H9 (cell line): Measurements from ENCODE around the gene ZSCAN25. TPM values are rescaled to one million over a fixed set of nuclear protein-coding genes. Genes with fewer than 3 reads are reported as not detected.

Experiments used
- DNase-seq: peaks from one replicate; pipeline ENCODE4 v3.0.0-alpha.2; 2017
- H2AFZ ChIP-seq: one replicate; pipeline ENCODE4 v1.6.1; 2013; ENCODE audit warnings: mild to moderate bottlenecking, low read length, control low read depth, moderate library complexity
- H2AK5ac ChIP-seq: 2 replicates; pipeline ENCODE4 v1.6.1; 2013; ENCODE audit warnings: low read length, control low read depth, mixed read lengths; ENCODE audit not compliant: insufficient read length
- H2BK120ac ChIP-seq: one replicate; pipeline ENCODE4 v1.6.1; 2013; ENCODE audit warnings: low read depth, mild to moderate bottlenecking, low read length, control low read depth, inconsistent platforms; ENCODE audit not compliant: poor library complexity, severe bottlenecking
- H2BK12ac ChIP-seq: 2 replicates; pipeline ENCODE4 v1.6.1; 2013; ENCODE audit warnings: low read length, control low read depth, mixed read lengths, low read depth; ENCODE audit not compliant: insufficient read length
- H2BK15ac ChIP-seq: 2 replicates; pipeline ENCODE4 v1.6.1; 2013; ENCODE audit warnings: low read depth, low read length, control low read depth
- H2BK20ac ChIP-seq: one replicate; pipeline ENCODE4 v1.6.1; 2013; ENCODE audit warnings: low read depth, mild to moderate bottlenecking, low read length, control low read depth, inconsistent platforms; ENCODE audit not compliant: poor library complexity, severe bottlenecking
- H2BK5ac ChIP-seq: 2 replicates; pipeline ENCODE4 v1.6.1; 2013; ENCODE audit warnings: low read length, control low read depth, mixed read lengths; ENCODE audit not compliant: insufficient read length
- H3K14ac ChIP-seq: 2 replicates; pipeline ENCODE4 v1.6.1; 2013; ENCODE audit warnings: low read length, control low read depth; ENCODE audit not compliant: insufficient read depth
- H3K18ac ChIP-seq: 2 replicates; pipeline ENCODE4 v1.6.1; 2013; ENCODE audit warnings: low read depth, mild to moderate bottlenecking, mixed read lengths, low read length, control low read depth; ENCODE audit not compliant: insufficient read length
- H3K23ac ChIP-seq: 2 replicates; pipeline ENCODE4 v1.6.1; 2013; ENCODE audit warnings: low read length, control low read depth, mixed read lengths, low read depth; ENCODE audit not compliant: insufficient read length
- H3K23me2 ChIP-seq: 2 replicates; pipeline ENCODE4 v1.6.1; 2013; ENCODE audit warnings: low read depth, mild to moderate bottlenecking, mixed read lengths, low read length, control low read depth; ENCODE audit not compliant: insufficient read length, poor library complexity, severe bottlenecking
- H3K27ac ChIP-seq: 2 replicates; pipeline ENCODE4 v1.5.1; 2013; ENCODE audit warnings: low read length, control low read depth, mixed read lengths, low read depth; ENCODE audit not compliant: insufficient read length
- H3K27me3 ChIP-seq: 2 replicates; pipeline ENCODE4 v1.6.1; 2013; ENCODE audit warnings: low read length, control low read depth, inconsistent platforms; ENCODE audit not compliant: insufficient read depth
- H3K4ac ChIP-seq: 2 replicates; pipeline ENCODE4 v1.6.1; 2013; ENCODE audit warnings: low read depth, mild to moderate bottlenecking, control low read depth, inconsistent platforms, low read length, moderate library complexity
- H3K4me1 ChIP-seq: 2 replicates; pipeline ENCODE4 v1.6.1; 2013; ENCODE audit warnings: low read length, control low read depth, inconsistent platforms; ENCODE audit not compliant: insufficient read depth
- H3K4me2 ChIP-seq: 2 replicates; pipeline ENCODE4 v1.6.1; 2013; ENCODE audit warnings: low read length, control low read depth, mixed read lengths; ENCODE audit not compliant: insufficient read length, insufficient read depth
- H3K56ac ChIP-seq: 2 replicates; pipeline ENCODE4 v1.6.1; 2013; ENCODE audit warnings: low read depth, mild to moderate bottlenecking, mixed read lengths, low read length, control low read depth; ENCODE audit not compliant: insufficient read length
- H3K79me1 ChIP-seq: 2 replicates; pipeline ENCODE4 v1.6.1; 2013; ENCODE audit warnings: low read depth, mild to moderate bottlenecking, moderate library complexity, low read length, control low read depth, inconsistent platforms; ENCODE audit not compliant: insufficient read depth, poor library complexity, severe bottlenecking
- H3K79me2 ChIP-seq: 2 replicates; pipeline ENCODE4 v1.6.1; 2013; ENCODE audit warnings: low read length, control low read depth, inconsistent platforms; ENCODE audit not compliant: insufficient read depth
- H3K9ac ChIP-seq: 2 replicates; pipeline ENCODE4 v1.6.1; 2013; ENCODE audit warnings: low read length, control low read depth, mixed read lengths; ENCODE audit not compliant: insufficient read length; ENCODE audit errors: extremely low read depth
- H3K9me3 ChIP-seq: one replicate; pipeline ENCODE4 v1.6.1; 2013; ENCODE audit warnings: low read depth, low read length, inconsistent platforms; ENCODE audit not compliant: control insufficient read depth
- H3T11ph ChIP-seq: one replicate; pipeline ENCODE4 v1.6.1; 2013; ENCODE audit warnings: mild to moderate bottlenecking, low read length, control low read depth, inconsistent platforms
- H4K20me1 ChIP-seq: one replicate; pipeline ENCODE4 v1.6.1; 2013; ENCODE audit not compliant: control insufficient read depth, insufficient read length, insufficient read depth
- H4K5ac ChIP-seq: 2 replicates; pipeline ENCODE4 v1.6.1; 2013; ENCODE audit warnings: low read depth, mild to moderate bottlenecking, mixed read lengths, low read length, control low read depth; ENCODE audit not compliant: insufficient read length
- H4K8ac ChIP-seq: replicated peaks from 2 replicates; pipeline ENCODE4 v1.6.1; 2013; ENCODE audit warnings: low read length, control low read depth, mixed read lengths, low read depth; ENCODE audit not compliant: insufficient read length
- H4K91ac ChIP-seq: 2 replicates; pipeline ENCODE4 v1.6.1; 2013; ENCODE audit warnings: low read depth, mild to moderate bottlenecking, moderate library complexity, mixed read lengths, low read length, control low read depth; ENCODE audit not compliant: insufficient read length
- H3K27ac Mint-ChIP-seq, 3 experiments: 2 replicates in 2 of 3; 3 replicates in 1 of 3; pipeline ENCODE4 v1.8.0; 2020 to 2021; ENCODE audit warnings: mixed read lengths in 3 of 3, mild to moderate bottlenecking in 1 of 3, moderate library complexity in 1 of 3
- H3K27me3 Mint-ChIP-seq: 2 replicates; pipeline ENCODE4 v1.8.0; 2021; ENCODE audit warnings: low read depth, mild to moderate bottlenecking, moderate library complexity, mixed read lengths
- H3K36me3 Mint-ChIP-seq, 3 experiments: 2 replicates in 2 of 3; 3 replicates in 1 of 3; pipeline ENCODE4 v1.8.0; 2020 to 2021; ENCODE audit warnings: low read depth in 3 of 3, mixed read lengths in 3 of 3; ENCODE audit not compliant: insufficient read depth in 1 of 3
- H3K4me1 Mint-ChIP-seq, 2 experiments: 2 replicates each; pipeline ENCODE4 v1.8.0; 2020; ENCODE audit warnings: mixed read lengths in 2 of 2
- H3K4me3 Mint-ChIP-seq, 2 experiments: 2 replicates in 1 of 2; 3 replicates in 1 of 2; pipeline ENCODE4 v1.8.0; 2020 to 2021; ENCODE audit warnings: mild to moderate bottlenecking in 2 of 2, mixed read lengths in 2 of 2, moderate library complexity in 1 of 2
- H3K9me3 Mint-ChIP-seq, 2 experiments: 2 replicates in 1 of 2; 3 replicates in 1 of 2; pipeline ENCODE4 v1.8.0; 2020; ENCODE audit warnings: mild to moderate bottlenecking in 2 of 2, mixed read lengths in 2 of 2, moderate library complexity in 1 of 2
- WGBS: extraction: QIAGEN DNeasy Blood & Tissue Kit; methylation state at CpG from one replicate; pipeline ENCODE4 v1.1.7; 2013; ENCODE audit warnings: missing lambda C conversion rate, low lambda C conversion rate, mixed read lengths; ENCODE audit not compliant: insufficient read length; ENCODE audit errors: extremely low coverage; 5-methylcytosine and 5-hydroxymethylcytosine counted together
- total RNA-seq: library from RNA; stranded (reverse); gene quantifications from 2 replicates; pipeline ENCODE4 v1.2.1, GENCODE V29; 2021
- TF ChIP-seq, protein P1 (sequence below): fragments of 200-600 bp; sonication (generic); conservative IDR thresholded peaks from 3 replicates; pipeline ENCODE4 v1.8.0; 2021; ENCODE audit warnings: antibody characterized with exemption, mild to moderate bottlenecking

The ZSCAN25 gene
- total RNA-seq, 1 experiment from 2014 or later, result 21.3 TPM

DNA sequence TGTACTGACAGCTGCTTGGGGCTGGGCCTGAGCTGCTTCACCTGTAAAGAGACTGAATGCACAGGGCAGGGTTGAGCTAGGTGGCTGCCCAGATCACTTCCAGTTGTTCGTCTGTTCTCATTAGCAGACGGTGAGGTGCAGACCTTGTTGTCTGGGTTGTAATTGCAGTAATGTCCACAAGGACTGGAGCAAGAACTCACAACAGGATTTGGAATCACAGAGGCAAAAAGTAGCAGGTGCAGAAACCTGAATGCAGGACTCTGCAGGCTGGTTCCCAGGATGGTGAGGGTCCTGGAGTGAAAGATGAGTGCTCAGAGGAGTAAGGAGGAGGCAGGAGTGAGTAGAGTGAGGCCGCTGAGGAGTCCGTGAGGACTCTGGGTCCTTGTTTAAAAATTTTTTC is 9.2 kb downstream of the ZSCAN25 start:
- no peak overlapping the region for H3K18ac ChIP-seq
- H3K4me1 ChIP-seq, result no peaks in the 10 kb centered on the region
- TF ChIP-seq, protein P1, sequence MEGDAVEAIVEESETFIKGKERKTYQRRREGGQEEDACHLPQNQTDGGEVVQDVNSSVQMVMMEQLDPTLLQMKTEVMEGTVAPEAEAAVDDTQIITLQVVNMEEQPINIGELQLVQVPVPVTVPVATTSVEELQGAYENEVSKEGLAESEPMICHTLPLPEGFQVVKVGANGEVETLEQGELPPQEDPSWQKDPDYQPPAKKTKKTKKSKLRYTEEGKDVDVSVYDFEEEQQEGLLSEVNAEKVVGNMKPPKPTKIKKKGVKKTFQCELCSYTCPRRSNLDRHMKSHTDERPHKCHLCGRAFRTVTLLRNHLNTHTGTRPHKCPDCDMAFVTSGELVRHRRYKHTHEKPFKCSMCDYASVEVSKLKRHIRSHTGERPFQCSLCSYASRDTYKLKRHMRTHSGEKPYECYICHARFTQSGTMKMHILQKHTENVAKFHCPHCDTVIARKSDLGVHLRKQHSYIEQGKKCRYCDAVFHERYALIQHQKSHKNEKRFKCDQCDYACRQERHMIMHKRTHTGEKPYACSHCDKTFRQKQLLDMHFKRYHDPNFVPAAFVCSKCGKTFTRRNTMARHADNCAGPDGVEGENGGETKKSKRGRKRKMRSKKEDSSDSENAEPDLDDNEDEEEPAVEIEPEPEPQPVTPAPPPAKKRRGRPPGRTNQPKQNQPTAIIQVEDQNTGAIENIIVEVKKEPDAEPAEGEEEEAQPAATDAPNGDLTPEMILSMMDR, result no peak
- H4K8ac ChIP-seq, result no peak overlapping the region
- H3K9me3 ChIP-seq, result no peaks in the 10 kb centered on the region
- H3K79me1 ChIP-seq, result no peaks in the 10 kb centered on the region
- no peaks in the 10 kb centered on the region for H3K27me3 ChIP-seq
- H2BK120ac ChIP-seq, result no peak overlapping the region
- H3K56ac ChIP-seq, result no peak overlapping the region
- H2AFZ ChIP-seq, result no peak overlapping the region
- no peaks in the 10 kb centered on the region for H3K27me3 Mint-ChIP-seq
- H4K91ac ChIP-seq, result no peak overlapping the region
- DNase-seq, result no peak
- H3K27ac Mint-ChIP-seq, result no peak overlapping the region; a peak in 1 of 7 replicates
- no peak overlapping the region for H3K4me2 ChIP-seq
- no CpG with 5 or more reads among the region's 4 CpGs for WGBS
- H3K23ac ChIP-seq, result no peak overlapping the region
- no peaks in the 10 kb centered on the region for H3K9me3 Mint-ChIP-seq
- no peak overlapping the region for H3K4ac ChIP-seq
- H3K4me1 Mint-ChIP-seq, result peaks cover 24 to 27% of the 10 kb centered on the region in 2 experiments
- H3K23me2 ChIP-seq, result no peaks in the 10 kb centered on the region
- H3K79me2 ChIP-seq, result no peaks in the 10 kb centered on the region
- H2AK5ac ChIP-seq, result no peak overlapping the region
- no peak overlapping the region for H3K14ac ChIP-seq
- no peak overlapping the region for H3K9ac ChIP-seq
- no peak overlapping the region for H2BK20ac ChIP-seq
- H4K20me1 ChIP-seq, result no peaks in the 10 kb centered on the region
- H2BK5ac ChIP-seq, result no peak overlapping the region
- no peak overlapping the region for H3K27ac ChIP-seq
- no peak overlapping the region for H2BK15ac ChIP-seq
- peaks cover 65 to 90% (median 84%) of the 10 kb centered on the region in 3 experiments for H3K36me3 Mint-ChIP-seq
- H2BK12ac ChIP-seq, result no peak overlapping the region
- no peak overlapping the region for H3K4me3 Mint-ChIP-seq
- no peak overlapping the region for H4K5ac ChIP-seq
- H3T11ph ChIP-seq, result no peak overlapping the region
